K562 (cell line): ENCODE measurements around the gene CDPF1. TPM values are rescaled to one million over a fixed set of nuclear protein-coding genes. Genes with fewer than 3 reads are reported as not detected.

Experiments
- ARID1B ChIP-seq: fragments of 450-650 bp; IDR thresholded peaks from 2 replicates; pipeline ENCODE4 v1.6.1; 2016; ENCODE audit warnings: antibody characterized with exemption, mild to moderate bottlenecking, inconsistent platforms
- BRCA1 ChIP-seq, 2 experiments: fragments of 450-650 bp in 1 of 2; sonication (generic) in 1 of 2; formaldehyde crosslinking in 1 of 2; IDR thresholded peaks; 2 replicates each; pipeline versions ENCODE4 v1.5.0 to v1.6.1; 2017 to 2020; ENCODE audit warnings: mild to moderate bottlenecking in 1 of 2, missing genetic modification reagents in 1 of 2
- CBFA2T3 ChIP-seq: fragments of 450-650 bp; IDR thresholded peaks from 2 replicates; pipeline ENCODE4 v1.6.1; 2017
- CBX5 ChIP-seq: IDR thresholded peaks from 2 replicates; pipeline ENCODE4 v1.6.1; 2014; ENCODE audit warnings: low read depth, borderline replicate concordance
- CXXC5 ChIP-seq: fragments of 250-450 bp; sonication (Bioruptor Pico); IDR thresholded peaks from 2 replicates; pipeline ENCODE4 v1.8.0; 2022; ENCODE audit warnings: inconsistent platforms, mild to moderate bottlenecking, moderate library complexity
- GATA2 ChIP-seq: sonication (generic); formaldehyde crosslinking; IDR thresholded peaks from 2 replicates; pipeline ENCODE4 v1.4.0; 2020; ENCODE audit warnings: mild to moderate bottlenecking, missing genetic modification reagents
- MIER1 ChIP-seq: fragments of 450-650 bp; IDR thresholded peaks from 2 replicates; pipeline ENCODE4 v1.6.1; 2016; ENCODE audit warnings: antibody characterized with exemption, mild to moderate bottlenecking, low read depth
- MYNN ChIP-seq, 2 experiments: sonication (generic); formaldehyde crosslinking in 1 of 2; IDR thresholded peaks; 2 replicates each; pipeline versions ENCODE4 v1.5.0 to v1.6.1; 2016 to 2020; ENCODE audit warnings: antibody characterized with exemption in 1 of 2, missing genetic modification reagents in 1 of 2
- NR2C2 ChIP-seq, 2 experiments: fragments of 200-800 bp in 1 of 2; sonication (Bioruptor generic) in 1 of 2; sonication (generic) in 1 of 2; formaldehyde crosslinking in 1 of 2; IDR thresholded peaks; 2 replicates each; pipeline versions ENCODE4 v1.6.1 to v1.8.0; 2016 to 2022; ENCODE audit warnings: mild to moderate bottlenecking in 1 of 2, missing compliant biosample characterization in 1 of 2, missing genetic modification characterization in 1 of 2, missing genetic modification reagents in 1 of 2
- PRPF4 ChIP-seq: fragments of 200-400 bp; formaldehyde crosslinking; IDR thresholded peaks from one replicate; pipeline ENCODE4 v1.6.1; 2017; ENCODE audit warnings: low read length, low read depth, mild to moderate bottlenecking; ENCODE audit not compliant: insufficient read depth, poor library complexity, severe bottlenecking
- PYGO2 ChIP-seq: fragments of 450-650 bp; IDR thresholded peaks from 2 replicates; pipeline ENCODE4 v1.6.1; 2016; ENCODE audit warnings: mild to moderate bottlenecking, missing genetic modification characterization, moderate library complexity, missing compliant biosample characterization
- RBFOX2 ChIP-seq: fragments of 200-400 bp; formaldehyde crosslinking; IDR thresholded peaks from 2 replicates; pipeline ENCODE4 v1.6.1; 2017; ENCODE audit warnings: low read depth, mild to moderate bottlenecking, low read length, moderate library complexity
- RHOXF2B ChIP-seq: fragments of 250-450 bp; sonication (Bioruptor Pico); conservative IDR thresholded peaks from 2 replicates; pipeline ENCODE4 v1.5.1; 2021
- SAP30 ChIP-seq: fragments of 200-600 bp; sonication (generic); IDR thresholded peaks from 2 replicates; pipeline ENCODE4 v1.6.1; 2012; ENCODE audit warnings: borderline replicate concordance, low read depth, mild to moderate bottlenecking, moderate library complexity, low read length, control low read depth, inconsistent platforms; ENCODE audit not compliant: insufficient read depth, poor library complexity, severe bottlenecking
- SMAD2 ChIP-seq: fragments of 150-350 bp; IDR thresholded peaks from 2 replicates; pipeline ENCODE4 v1.6.1; 2014; ENCODE audit warnings: low read depth, mild to moderate bottlenecking, low read length
- SRSF9 ChIP-seq: fragments of 200-400 bp; formaldehyde crosslinking; IDR thresholded peaks from 2 replicates; pipeline ENCODE4 v1.6.1; 2017; ENCODE audit warnings: low read depth, low read length, borderline replicate concordance
- TAL1 ChIP-seq: fragments of 450-650 bp; IDR thresholded peaks from 2 replicates; pipeline ENCODE4 v1.6.1; 2016; ENCODE audit warnings: mild to moderate bottlenecking
- TCF3 ChIP-seq: sonication (generic); formaldehyde crosslinking; IDR thresholded peaks from 2 replicates; pipeline ENCODE4 v1.4.0; 2020; ENCODE audit warnings: mild to moderate bottlenecking, missing genetic modification reagents
- ZNF274 ChIP-seq: IDR thresholded peaks from 2 replicates; pipeline ENCODE4 v1.6.1; 2011; ENCODE audit warnings: low read depth, mild to moderate bottlenecking, low read length, moderate library complexity, borderline replicate concordance
- ZNF444 ChIP-seq: fragments of 250-450 bp; sonication (Bioruptor Pico); IDR thresholded peaks from 2 replicates; pipeline ENCODE4 v1.4.0; 2020; ENCODE audit warnings: mild to moderate bottlenecking, moderate library complexity
- ZNF57 ChIP-seq: fragments of 450-650 bp; formaldehyde crosslinking; IDR thresholded peaks from 2 replicates; pipeline ENCODE4 v1.4.0; 2020; ENCODE audit warnings: mild to moderate bottlenecking, moderate library complexity
- polyA plus RNA-seq, 8 experiments: library from polyadenylated mRNA; depleted of rRNA in 4 of 8; stranded (reverse) in 5 of 8; unstranded in 3 of 8; fragments of >200 nt; fragmentation: Nextera tagmentation in 2 of 8; fragmentation: Illumina TruSeq in 1 of 8; extraction: Ambion mirVana in 2 of 8; extraction: Trizol in 1 of 8; gene quantifications; 2 replicates each; pipeline versions ENCODE4 v1.2.1 to v1.2.3, GENCODE V29; 2011 to 2014; ENCODE audit warnings: inconsistent platforms in 1 of 8, missing spikeins in 1 of 8
- total RNA-seq, 7 experiments: library from RNA; depleted of rRNA in 6 of 7; stranded (reverse); fragments of >200 nt in 6 of 7; fragmentation: Illumina TruSeq in 2 of 7; extraction: Trizol in 2 of 7; gene quantifications; 2 replicates each; pipeline versions ENCODE4 v1.2.1 to v1.2.3, GENCODE V29; 2011 to 2021; ENCODE audit warnings: low replicate concordance in 1 of 7
- TF ChIP-seq, protein P1 (sequence below): sonication (generic); formaldehyde crosslinking; IDR thresholded peaks from 2 replicates; pipeline ENCODE4 v1.8.0; 2023; ENCODE audit warnings: missing genetic modification reagents, mild to moderate bottlenecking, borderline replicate concordance
- TF ChIP-seq, protein P2 (sequence below): sonication (generic); formaldehyde crosslinking; IDR thresholded peaks from 2 replicates; pipeline ENCODE4 v1.8.0; 2022; ENCODE audit warnings: missing genetic modification reagents, mild to moderate bottlenecking, moderate library complexity, borderline replicate concordance

CDPF1 gene
- total and polyA plus RNA-seq, 9 of the 15 experiments (the other 6 are each of a cell fraction or from before 2014, with no cell fraction given), result 0.84 to 19.5 (median 9.1) TPM

DNA sequence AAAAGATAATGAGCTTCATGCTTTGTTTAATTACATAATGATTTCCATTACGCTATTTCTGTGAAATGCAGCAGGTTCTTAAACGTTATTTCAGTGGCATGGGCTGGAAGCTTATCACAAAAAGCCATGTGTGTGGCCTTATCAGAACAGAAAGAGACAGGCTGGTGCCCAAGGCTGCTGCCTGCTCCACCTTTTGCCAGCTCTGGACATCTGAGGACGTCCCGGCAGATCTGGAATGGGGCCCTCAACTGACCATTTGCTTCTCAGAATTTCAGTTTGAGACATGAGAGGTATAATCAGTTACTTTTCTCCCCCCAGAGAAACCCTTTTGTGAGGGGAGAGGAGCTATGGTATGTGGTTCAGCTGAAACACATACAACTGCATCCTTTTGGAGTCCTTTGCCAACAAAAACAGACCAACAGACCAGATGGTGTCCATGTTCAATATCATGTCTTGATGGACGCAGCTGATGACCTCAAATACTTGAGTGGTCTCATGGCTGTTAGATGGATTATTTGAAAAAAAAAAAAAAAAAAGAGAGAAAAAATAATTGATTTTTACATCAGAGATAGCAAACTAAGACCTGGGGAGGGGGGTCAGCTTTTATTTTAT lies 8.6 kb downstream of the CDPF1 start (continued):
- TF ChIP-seq SMAD2, result no peak
- TF ChIP-seq RHOXF2B (CRISPR knock-in tag), result no peak
- no peak for TF ChIP-seq ZNF274
- TF ChIP-seq MIER1, result no peak
- TF ChIP-seq ZNF444 (CRISPR knock-in tag), result no peak
- TF ChIP-seq RBFOX2, result no peak
- TF ChIP-seq SRSF9, result no peak
- TF ChIP-seq TAL1, result peak; percentile 68
- TF ChIP-seq, protein P1, sequence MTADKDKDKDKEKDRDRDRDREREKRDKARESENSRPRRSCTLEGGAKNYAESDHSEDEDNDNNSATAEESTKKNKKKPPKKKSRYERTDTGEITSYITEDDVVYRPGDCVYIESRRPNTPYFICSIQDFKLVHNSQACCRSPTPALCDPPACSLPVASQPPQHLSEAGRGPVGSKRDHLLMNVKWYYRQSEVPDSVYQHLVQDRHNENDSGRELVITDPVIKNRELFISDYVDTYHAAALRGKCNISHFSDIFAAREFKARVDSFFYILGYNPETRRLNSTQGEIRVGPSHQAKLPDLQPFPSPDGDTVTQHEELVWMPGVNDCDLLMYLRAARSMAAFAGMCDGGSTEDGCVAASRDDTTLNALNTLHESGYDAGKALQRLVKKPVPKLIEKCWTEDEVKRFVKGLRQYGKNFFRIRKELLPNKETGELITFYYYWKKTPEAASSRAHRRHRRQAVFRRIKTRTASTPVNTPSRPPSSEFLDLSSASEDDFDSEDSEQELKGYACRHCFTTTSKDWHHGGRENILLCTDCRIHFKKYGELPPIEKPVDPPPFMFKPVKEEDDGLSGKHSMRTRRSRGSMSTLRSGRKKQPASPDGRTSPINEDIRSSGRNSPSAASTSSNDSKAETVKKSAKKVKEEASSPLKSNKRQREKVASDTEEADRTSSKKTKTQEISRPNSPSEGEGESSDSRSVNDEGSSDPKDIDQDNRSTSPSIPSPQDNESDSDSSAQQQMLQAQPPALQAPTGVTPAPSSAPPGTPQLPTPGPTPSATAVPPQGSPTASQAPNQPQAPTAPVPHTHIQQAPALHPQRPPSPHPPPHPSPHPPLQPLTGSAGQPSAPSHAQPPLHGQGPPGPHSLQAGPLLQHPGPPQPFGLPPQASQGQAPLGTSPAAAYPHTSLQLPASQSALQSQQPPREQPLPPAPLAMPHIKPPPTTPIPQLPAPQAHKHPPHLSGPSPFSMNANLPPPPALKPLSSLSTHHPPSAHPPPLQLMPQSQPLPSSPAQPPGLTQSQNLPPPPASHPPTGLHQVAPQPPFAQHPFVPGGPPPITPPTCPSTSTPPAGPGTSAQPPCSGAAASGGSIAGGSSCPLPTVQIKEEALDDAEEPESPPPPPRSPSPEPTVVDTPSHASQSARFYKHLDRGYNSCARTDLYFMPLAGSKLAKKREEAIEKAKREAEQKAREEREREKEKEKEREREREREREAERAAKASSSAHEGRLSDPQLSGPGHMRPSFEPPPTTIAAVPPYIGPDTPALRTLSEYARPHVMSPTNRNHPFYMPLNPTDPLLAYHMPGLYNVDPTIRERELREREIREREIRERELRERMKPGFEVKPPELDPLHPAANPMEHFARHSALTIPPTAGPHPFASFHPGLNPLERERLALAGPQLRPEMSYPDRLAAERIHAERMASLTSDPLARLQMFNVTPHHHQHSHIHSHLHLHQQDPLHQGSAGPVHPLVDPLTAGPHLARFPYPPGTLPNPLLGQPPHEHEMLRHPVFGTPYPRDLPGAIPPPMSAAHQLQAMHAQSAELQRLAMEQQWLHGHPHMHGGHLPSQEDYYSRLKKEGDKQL (CRISPR knock-in tag), result no peak
- no peak for TF ChIP-seq CXXC5 (CRISPR knock-in tag)
- no peak for TF ChIP-seq PYGO2 (tag)
- TF ChIP-seq CBFA2T3, result peak; percentile 78
- peak; percentile 82 for TF ChIP-seq TCF3 (CRISPR knock-in tag)
- TF ChIP-seq ZNF57, result no peak
- TF ChIP-seq NR2C2 (CRISPR knock-in tag; IDR thresholded peaks at IDR 0.05), result no peak
- no peak for TF ChIP-seq NR2C2 (tag; IDR thresholded peaks at IDR 0.05)
- TF ChIP-seq, protein P2, sequence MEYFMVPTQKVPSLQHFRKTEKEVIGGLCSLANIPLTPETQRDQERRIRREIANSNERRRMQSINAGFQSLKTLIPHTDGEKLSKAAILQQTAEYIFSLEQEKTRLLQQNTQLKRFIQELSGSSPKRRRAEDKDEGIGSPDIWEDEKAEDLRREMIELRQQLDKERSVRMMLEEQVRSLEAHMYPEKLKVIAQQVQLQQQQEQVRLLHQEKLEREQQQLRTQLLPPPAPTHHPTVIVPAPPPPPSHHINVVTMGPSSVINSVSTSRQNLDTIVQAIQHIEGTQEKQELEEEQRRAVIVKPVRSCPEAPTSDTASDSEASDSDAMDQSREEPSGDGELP (CRISPR knock-in tag), result no peak
- no peak for TF ChIP-seq GATA2 (CRISPR knock-in tag)
- no peak for TF ChIP-seq PRPF4
- TF ChIP-seq BRCA1 (IDR thresholded peaks at IDR 0.05), result no peak
- TF ChIP-seq BRCA1 (CRISPR knock-in tag; IDR thresholded peaks at IDR 0.05), result no peak
- peak; percentile 27; the same call in 1 of the 2 replicates for TF ChIP-seq MYNN (IDR thresholded peaks at IDR 0.05)
- no peak for TF ChIP-seq MYNN (CRISPR knock-in tag; IDR thresholded peaks at IDR 0.05)
- TF ChIP-seq CBX5, result no peak
- TF ChIP-seq SAP30, result no peak
- TF ChIP-seq ARID1B, result peak; percentile 82
